NK-92 treated with Interleukin-12 subunit alpha and Interleukin-12 subunit beta, amount 100 ng/mL, for 24 hours (cell line): ENCODE measurements around the gene UBE2B.
A peak's percentile ranks its signal among the peaks of the same experiment; 100 is the strongest.
"Not testable (repeated sequence)": the region's sequence is repeated elsewhere in the genome, so short reads cannot be mapped to it uniquely, and the experiment has no call there.

Experiments
- DNase-seq: peaks from one replicate; lab custom pipeline; 2025; lab: John Stamatoyannopoulos, UW

The UBE2B gene

GRCh38 chr5:134398609-134399155 lies 27.3 kb downstream of the UBE2B start:
- no peak for DNase-seq

- no peak for DNase-seq
Measured at GRCh38 chr5:134403951-134404350, 32.6 kb downstream of the UBE2B start.

GRCh38 chr5:134406390-134406789 lies 35.0 kb downstream of the UBE2B start:
- DNase-seq: no peak

- no peak for DNase-seq
Measured at GRCh38 chr5:134409321-134409720, 38.0 kb downstream of the UBE2B start.

- DNase-seq: no peak
Measured at GRCh38 chr5:134410822-134411221, 39.5 kb downstream of the UBE2B start.

- no peak for DNase-seq
Measured at GRCh38 chr5:134411228-134411545, 39.8 kb downstream of the UBE2B start.

- peak; percentile 83 for DNase-seq
Measured at GRCh38 chr5:134411546-134412266, 40.3 kb downstream of the UBE2B start, which contains the start of gene CDKN2AIPNL. Gene CDKN2AIPNL (minus strand): TSS chr5:134411881. CDS start chr5:134411854, 27 bp downstream.

GRCh38 chr5:134413046-134413445 lies 41.7 kb downstream of the UBE2B start:
- DNase-seq: no peak

GRCh38 chr5:134417707-134418106 lies 46.3 kb downstream of the UBE2B start:
- DNase-seq: no peak

GRCh38 chr5:134418958-134419357 lies 47.6 kb downstream of the UBE2B start:
- no peak for DNase-seq

- DNase-seq: no peak
Measured at GRCh38 chr5:134420343-134420742, 49.0 kb downstream of the UBE2B start.

- not testable (repeated sequence) for DNase-seq
Measured at GRCh38 chr5:134421038-134421437, 49.7 kb downstream of the UBE2B start.

GRCh38 chr5:134422791-134423365 lies 51.5 kb downstream of the UBE2B start:
- no peak for DNase-seq

GRCh38 chr5:134423376-134423775 lies 52.0 kb downstream of the UBE2B start:
- no peak for DNase-seq

- no peak for DNase-seq
Measured at GRCh38 chr5:134426361-134426760, 55.0 kb downstream of the UBE2B start.

GRCh38 chr5:134427540-134428041 lies 56.2 kb downstream of the UBE2B start:
- DNase-seq: no peak

- no peak for DNase-seq
Measured at GRCh38 chr5:134430001-134430569, 58.7 kb downstream of the UBE2B start.

- no peak for DNase-seq
Measured at GRCh38 chr5:134432174-134432573, 60.8 kb downstream of the UBE2B start.

- no peak for DNase-seq
Measured at GRCh38 chr5:134432677-134433359, 61.4 kb downstream of the UBE2B start.

- DNase-seq: no peak
Measured at GRCh38 chr5:134435560-134435959, 64.2 kb downstream of the UBE2B start.

GRCh38 chr5:134436523-134437339 lies 65.4 kb downstream of the UBE2B start:
- DNase-seq: no peak
